NCI-H526 (cell line): ENCODE results near the gene PRPS1L1.
A peak's percentile ranks its signal among the peaks of the same experiment; 100 is the strongest.

ENCODE experiments used
- DNase-seq, 2 experiments: peaks; one replicate each; lab custom pipeline; 2025; lab: John Stamatoyannopoulos, UW

The PRPS1L1 gene

GRCh38 chr7:18027628-18028027 is at the start of gene PRPS1L1:
Gene PRPS1L1 (minus strand): TSS chr7:18027846.
- DNase-seq, result no peak

- no peak for DNase-seq
These were observed 48.8 kb upstream of the PRPS1L1 start for GRCh38 chr7:18076461-18076860.

DNA sequence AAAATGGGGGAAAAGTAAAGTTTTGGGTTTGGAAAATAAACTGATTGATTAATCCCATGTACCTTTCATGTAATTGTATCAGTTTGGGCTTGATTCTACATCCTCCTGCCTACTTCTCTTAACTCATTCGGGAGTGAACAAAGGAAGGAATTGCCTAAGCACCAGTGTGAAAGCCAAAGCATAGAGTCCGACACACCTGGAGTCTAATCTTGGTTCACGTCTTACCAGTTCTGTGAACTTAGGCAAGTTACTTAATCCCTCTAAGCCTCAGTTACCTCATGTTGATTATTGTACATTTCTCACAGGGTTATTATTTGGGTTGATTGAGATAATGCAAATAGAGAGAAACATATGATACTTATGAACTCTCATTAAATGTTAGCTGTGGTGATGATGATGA is 41.1 kb upstream of the PRPS1L1 start:
- DNase-seq, result no peak

- peak in 1 of 2 experiments; percentile 14 for DNase-seq
These were observed 36.7 kb upstream of the PRPS1L1 start for GRCh38 chr7:18064242-18064838.

DNA sequence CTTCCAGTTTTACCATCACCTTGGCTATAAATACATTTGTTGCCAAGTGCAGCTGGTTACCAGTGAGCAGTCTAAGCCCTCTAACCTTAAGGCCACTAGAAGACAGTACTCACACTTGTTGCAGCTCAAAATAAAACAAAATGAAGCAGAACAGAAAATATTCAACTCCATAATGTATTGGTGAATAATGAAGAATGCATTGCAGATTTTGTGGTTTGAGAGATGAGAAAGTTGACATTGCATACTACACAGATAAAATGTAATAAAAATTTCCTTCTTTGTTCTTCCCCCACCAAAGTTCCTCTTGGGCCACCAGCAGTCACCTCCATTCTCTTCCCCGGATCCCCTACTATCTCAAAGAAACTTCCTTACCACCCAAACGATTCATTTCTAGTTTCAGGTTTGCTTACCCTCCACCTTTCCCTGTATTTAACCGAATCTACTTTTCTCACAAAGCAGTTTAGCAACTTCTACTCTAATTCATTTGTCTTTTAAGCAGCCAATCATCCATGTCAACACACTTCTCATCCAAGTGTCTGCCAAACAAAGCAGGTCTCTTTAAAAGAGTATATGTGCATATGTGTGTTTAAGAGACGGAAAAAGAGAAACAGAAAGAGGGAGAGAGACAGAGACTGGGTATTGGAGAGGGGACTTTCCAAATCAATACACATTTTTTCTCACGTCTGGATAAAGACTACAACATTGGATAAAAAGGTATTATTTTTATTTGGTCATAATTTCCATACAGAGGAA is 35.7 kb upstream of the PRPS1L1 start:
- no peak for DNase-seq

GRCh38 chr7:18059171-18059570 is 31.5 kb upstream of the PRPS1L1 start:
- DNase-seq, result no peak

- DNase-seq, result no peak
These were observed 26.3 kb upstream of the PRPS1L1 start for GRCh38 chr7:18053941-18054340.

DNA sequence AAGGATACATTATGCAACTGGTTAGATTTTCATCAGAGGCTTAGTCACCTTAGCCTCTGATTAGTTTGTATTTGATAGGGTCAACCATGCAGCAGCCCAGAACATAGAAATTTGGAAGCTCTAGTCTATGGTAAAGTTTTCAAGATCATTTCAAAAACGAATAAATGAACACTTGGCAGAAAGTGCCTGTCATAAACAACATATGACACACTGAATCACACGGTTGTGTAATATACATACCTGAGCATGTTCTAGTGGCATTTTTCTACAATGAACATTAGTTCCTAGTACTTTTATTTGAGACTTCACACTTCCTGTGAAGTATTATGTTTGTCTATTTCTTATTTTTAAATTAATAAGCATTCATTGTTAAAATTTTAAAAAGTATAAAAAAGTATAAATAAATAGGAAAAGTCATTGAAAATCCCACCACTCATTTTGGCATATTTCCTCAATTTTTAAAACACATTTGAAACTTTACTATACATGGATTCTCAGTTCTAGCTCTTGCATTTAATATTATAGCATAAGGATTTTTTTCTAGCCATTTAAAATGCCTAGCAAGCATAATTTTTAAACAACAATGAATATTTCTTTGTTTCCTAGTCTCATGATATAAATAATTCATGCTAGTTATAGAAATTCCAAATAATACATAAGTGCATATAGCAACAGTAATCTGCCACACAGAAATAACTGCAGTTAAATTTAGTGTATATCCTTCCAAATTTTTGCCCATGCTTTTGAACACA is 25.7 kb upstream of the PRPS1L1 start:
- DNase-seq, result no peak

DNA sequence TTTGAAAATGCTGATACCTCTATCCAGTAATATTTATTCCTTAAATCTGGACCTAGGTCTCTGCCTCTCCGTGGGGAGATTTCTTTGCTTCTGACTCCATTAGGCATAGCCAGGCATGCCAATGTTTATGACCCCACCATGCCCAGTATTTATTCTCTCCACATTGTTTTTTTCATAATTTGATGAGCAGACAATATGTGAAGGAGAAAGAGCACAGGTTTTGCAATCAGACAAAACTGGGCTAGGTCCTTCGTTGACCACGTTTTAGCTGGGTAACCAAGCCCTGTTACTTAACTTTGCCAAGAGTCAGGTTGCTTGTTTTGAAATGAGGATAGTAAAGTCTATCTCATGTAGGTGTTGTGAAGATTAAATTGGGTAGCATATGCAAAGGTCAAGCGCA is 21.6 kb upstream of the PRPS1L1 start:
- no peak for DNase-seq

DNA sequence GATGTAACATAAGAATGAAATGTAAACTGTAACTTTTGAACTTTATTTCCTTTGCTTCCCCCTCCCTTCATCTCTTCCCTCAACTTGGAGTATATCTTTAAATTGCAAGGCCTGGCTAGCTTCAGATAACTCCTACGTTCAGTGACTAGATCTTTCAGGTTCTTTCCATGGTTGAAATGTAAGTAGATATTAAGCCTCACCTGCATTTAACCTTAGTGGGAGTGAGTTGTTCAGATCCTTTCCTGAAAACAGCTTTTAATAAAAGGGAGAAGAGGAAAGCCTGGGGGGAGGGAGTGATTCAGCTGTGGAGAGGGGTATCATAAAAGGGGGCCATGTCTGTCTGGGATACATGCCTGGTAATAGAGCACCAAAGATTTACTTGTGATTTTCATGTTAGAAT is 19.0 kb upstream of the PRPS1L1 start:
- DNase-seq, result no peak

GRCh38 chr7:18045171-18045570 is 17.5 kb upstream of the PRPS1L1 start:
- DNase-seq, result no peak

DNA sequence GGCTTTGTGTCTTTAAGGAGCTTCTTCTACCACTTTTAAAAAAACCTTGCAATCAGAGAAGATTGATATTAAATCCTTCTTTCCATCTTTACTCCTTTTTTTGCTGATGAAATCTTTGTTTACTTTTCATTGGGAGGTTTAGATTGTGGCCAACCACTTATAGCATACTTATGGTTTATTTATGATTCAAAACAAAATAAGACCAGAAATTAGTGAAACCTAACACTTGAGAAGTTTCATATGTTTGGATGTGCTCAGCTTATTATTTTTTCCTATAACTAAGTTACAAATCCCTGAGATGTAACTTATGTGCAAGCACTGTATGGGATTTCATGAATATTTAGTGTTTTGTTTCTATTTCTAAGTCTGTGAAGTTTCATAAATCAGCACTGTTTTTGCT is 13.5 kb upstream of the PRPS1L1 start:
- no peak for DNase-seq

DNA sequence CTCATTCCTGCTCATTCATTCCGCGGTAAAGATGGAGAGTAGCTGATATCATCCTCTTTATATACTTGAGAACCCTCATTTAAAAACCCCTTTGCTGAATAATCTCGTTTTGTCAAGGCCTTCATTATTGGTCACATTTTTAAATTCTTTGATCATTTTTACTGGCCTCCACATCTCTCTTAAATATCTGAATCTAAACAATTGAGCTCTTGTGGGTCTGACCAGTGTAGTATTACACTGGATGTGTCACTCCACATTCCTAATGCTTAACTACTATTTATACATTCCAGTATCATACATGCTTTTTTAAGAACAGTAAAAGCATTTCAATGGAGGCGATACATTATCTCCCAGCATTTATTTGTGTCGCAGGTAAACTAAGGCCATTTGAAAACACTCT is 12.6 kb upstream of the PRPS1L1 start:
- no peak for DNase-seq

GRCh38 chr7:18038382-18038781 is 10.7 kb upstream of the PRPS1L1 start:
- DNase-seq, result no peak

GRCh38 chr7:18037609-18038008 is 10.0 kb upstream of the PRPS1L1 start:
- DNase-seq, result no peak

DNA sequence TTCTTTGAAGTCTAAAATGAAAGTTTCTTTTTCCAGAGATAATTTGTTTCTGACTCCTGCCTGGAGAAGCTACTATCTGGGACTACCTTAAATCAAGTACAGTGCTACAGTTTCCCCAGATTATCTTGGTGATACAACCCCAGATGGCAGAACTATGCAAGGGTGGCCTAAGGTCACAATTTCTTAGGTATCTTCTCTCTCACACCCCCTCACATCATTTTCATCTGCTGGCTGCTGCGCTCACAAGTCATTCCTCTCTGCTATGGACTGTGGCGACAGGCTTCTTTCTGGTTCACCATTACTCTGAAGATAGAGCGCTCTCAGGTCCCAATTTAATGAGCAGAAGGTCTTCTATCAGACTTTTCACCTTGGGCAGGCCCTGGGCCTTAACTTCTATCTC is 9.1 kb upstream of the PRPS1L1 start:
- DNase-seq, result no peak

GRCh38 chr7:18030758-18031157 is 3.1 kb upstream of the PRPS1L1 start:
- DNase-seq, result no peak

DNA sequence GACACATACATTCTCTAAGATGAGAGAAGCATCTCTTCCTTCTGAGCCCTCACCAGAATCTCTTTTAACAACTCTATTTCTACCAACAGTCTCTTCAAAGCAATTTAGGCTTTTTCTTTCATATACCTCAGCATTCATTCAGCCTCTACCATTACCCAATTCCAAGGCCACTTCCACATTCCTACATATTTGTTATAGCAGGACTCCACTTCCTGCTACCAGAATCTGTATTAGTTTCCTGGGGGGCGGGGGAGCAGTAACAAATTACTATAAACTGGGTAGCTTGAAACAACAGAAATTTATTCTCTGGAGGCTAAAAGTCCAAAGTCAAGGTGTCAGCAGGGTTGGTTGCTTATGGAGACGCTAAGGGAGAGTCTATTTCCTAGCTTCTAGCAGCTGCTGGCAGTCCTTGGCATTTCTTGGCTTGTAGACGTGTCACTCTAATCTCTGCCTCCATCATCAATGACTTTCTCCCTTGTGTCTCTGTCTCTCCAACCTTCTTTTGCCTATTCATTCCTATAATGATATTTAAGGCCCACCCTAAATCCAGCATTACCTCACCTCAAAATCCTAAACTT is 7.4 kb downstream of the PRPS1L1 start:
- DNase-seq, result no peak

DNA sequence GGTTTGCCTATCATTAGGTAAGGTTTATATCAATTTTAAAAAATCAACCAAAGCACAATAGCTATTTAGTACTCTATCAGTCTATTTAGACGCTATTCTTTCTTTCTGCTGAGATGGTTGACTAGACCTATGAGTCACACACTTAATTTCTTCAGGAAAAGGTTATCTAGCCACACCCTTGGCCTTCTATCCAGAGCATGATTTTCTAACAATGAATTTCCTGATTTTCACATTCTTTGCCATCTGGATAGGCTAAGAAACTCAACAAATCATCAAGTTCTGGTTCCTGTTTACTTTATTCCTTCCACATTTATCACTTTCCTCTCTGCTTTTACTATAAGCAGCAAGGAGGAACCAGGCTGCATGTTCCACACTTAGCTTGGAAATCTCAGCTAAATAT is 8.1 kb downstream of the PRPS1L1 start:
- no peak for DNase-seq

GRCh38 chr7:18018296-18019215 is 9.1 kb downstream of the PRPS1L1 start:
- DNase-seq, result no peak

DNA sequence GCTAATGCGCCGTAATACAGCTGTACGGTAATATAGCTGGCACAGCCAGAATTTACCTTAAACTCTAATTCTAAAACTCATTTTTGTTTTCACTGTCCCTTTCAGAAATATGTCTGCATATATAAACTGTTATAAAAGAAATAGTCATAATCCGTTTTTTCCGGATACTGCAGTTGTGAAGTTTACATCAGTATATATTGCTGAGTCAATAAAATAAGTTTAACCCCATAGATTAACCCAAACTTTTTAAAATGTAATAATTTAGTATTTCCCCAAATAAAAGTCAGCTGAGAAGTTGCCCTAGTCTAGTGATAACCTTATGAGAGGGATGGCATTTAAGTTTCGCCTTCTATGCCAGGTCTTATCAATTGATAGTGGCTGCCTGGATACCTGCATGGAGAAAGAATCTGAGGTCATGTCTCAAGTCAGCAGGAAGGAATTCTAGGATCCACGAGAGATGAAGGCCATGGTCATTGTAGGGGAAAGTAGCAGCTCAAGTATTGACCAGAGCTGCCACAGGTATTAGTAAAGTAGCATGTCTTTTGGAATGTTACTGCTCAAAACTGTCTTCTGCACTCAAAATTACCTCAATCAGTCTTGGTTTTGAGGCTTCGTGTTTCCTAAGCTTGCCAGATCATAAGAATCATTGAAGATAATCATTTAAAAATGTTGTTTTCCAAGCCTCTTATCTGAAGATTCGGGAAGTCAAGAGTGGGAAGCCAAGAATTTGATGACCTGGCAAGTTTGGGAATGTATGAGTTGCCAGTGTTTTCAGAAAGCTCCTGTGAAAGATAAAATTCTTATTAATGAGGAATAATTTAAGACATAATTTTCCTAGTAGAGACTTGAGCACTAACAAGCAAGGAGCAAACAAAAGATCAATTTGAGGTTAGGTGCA is 10.8 kb downstream of the PRPS1L1 start:
- DNase-seq, result no peak
